ENCODE data around the gene TUBB1. TPM values are rescaled to one million over a fixed set of nuclear protein-coding genes. Genes with fewer than 3 reads are reported as not detected.

The TUBB1 gene
- total RNA-seq, 2 donors from 2014 or later = not detected

DNA sequence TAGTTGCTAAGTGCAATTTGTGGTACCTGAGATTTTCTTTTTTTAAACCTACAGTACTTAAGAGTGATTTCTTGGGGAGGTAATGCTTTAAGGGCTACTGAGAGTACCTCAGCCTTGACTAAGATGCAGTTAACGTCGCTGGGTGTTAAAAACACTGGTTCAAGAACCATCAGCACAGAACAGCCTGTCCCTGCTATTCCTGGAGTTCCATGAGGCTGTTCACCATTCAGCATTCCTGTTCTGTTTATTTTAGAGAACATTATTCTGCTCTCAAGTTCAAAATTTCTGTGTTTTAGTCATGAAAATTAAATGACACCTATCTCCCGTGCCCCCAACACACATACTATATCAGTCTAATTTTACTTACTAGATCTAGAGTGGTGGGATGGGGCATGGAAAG lies 25.1 kb downstream of the TUBB1 start:
- no peak for TF ChIP-seq CTCF (conservative IDR thresholded peaks at IDR 0.05)
- 89 to 95% methylated on average over 2 of the region's 3 CpGs for WGBS, 2 experiments (ENCODE audit: insufficient coverage in 1 of 2, insufficient read length in 1 of 2)
- no peak overlapping the region for H3K4me3 Mint-ChIP-seq
- H3K27me3 Mint-ChIP-seq (ENCODE audit: insufficient read depth) = peaks cover 28% of the 10 kb centered on the region
- Histone ChIP-seq H3K4me1 (ENCODE audit: control insufficient read depth, insufficient read depth, low read length) (no peaks in the 10 kb centered on the region), H3K9me3 (ENCODE audit: control insufficient read depth, low read length) (no peaks in the 10 kb centered on the region), H3K4me3 (ENCODE audit: low read length) (no peak overlapping the region), H3K36me3 (ENCODE audit: control insufficient read depth, insufficient read depth, low read length) (peaks cover 5% of the 10 kb centered on the region), H3K27me3 (ENCODE audit: control insufficient read depth, insufficient read depth, low read length, poor library complexity, severe bottlenecking) (no peaks in the 10 kb centered on the region), H3K9ac (ENCODE audit: extremely low read depth, low read length, poor library complexity, severe bottlenecking) (no peak overlapping the region), H3K27ac (ENCODE audit: low read depth, low read length) (no peak overlapping the region)
- peaks cover 10% of the 10 kb centered on the region for H3K36me3 Mint-ChIP-seq (ENCODE audit: low read depth)
- H3K4me1 Mint-ChIP-seq = peaks cover 12% of the 10 kb centered on the region
- H3K27ac Mint-ChIP-seq = no peak overlapping the region
- no peak for DNase-seq
- H3K9me3 Mint-ChIP-seq = no peaks in the 10 kb centered on the region

GRCh38 chr20:59044796-59045195 lies 25.6 kb downstream of the TUBB1 start:
- Mint-ChIP-seq H3K36me3 (ENCODE audit: low read depth) (peaks cover 10% of the 10 kb centered on the region), H3K4me1 (peaks cover 12% of the 10 kb centered on the region), H3K27ac (no peak overlapping the region), H3K4me3 (no peak overlapping the region), H3K27me3 (ENCODE audit: insufficient read depth) (peaks cover 31% of the 10 kb centered on the region), H3K9me3 (no peaks in the 10 kb centered on the region)
- Histone ChIP-seq H3K4me3 (ENCODE audit: low read length) (no peak overlapping the region), H3K9me3 (ENCODE audit: control insufficient read depth, low read length) (no peaks in the 10 kb centered on the region), H3K4me1 (ENCODE audit: control insufficient read depth, insufficient read depth, low read length) (no peaks in the 10 kb centered on the region), H3K27me3 (ENCODE audit: control insufficient read depth, insufficient read depth, low read length, poor library complexity, severe bottlenecking) (no peaks in the 10 kb centered on the region), H3K27ac (ENCODE audit: low read depth, low read length) (no peak overlapping the region), H3K9ac (ENCODE audit: extremely low read depth, low read length, poor library complexity, severe bottlenecking) (no peak overlapping the region), H3K36me3 (ENCODE audit: control insufficient read depth, insufficient read depth, low read length) (peaks cover 5% of the 10 kb centered on the region)
- no peak for TF ChIP-seq CTCF (conservative IDR thresholded peaks at IDR 0.05)
- WGBS, 2 experiments (ENCODE audit: insufficient coverage in 1 of 2, insufficient read length in 1 of 2) = 90 to 100% methylated on average over 2 to 3 of the region's 3 CpGs
- DNase-seq = no peak

- H3K27ac ChIP-seq (ENCODE audit: low read depth, low read length) = no peak overlapping the region
- Mint-ChIP-seq H3K4me1 (peaks cover 3% of the 10 kb centered on the region), H3K27ac (no peak overlapping the region), H3K4me3 (no peak overlapping the region), H3K36me3 (ENCODE audit: low read depth) (no peaks in the 10 kb centered on the region), H3K27me3 (ENCODE audit: insufficient read depth) (peaks cover 40% of the 10 kb centered on the region), H3K9me3 (no peaks in the 10 kb centered on the region)
- 77 to 96% methylated on average over 1 to 3 of the region's 3 CpGs for WGBS, 2 experiments (ENCODE audit: insufficient coverage in 1 of 2, insufficient read length in 1 of 2)
- H3K9ac ChIP-seq (ENCODE audit: extremely low read depth, low read length, poor library complexity, severe bottlenecking) = no peak overlapping the region
- no peaks in the 10 kb centered on the region for H3K4me1 ChIP-seq (ENCODE audit: control insufficient read depth, insufficient read depth, low read length)
- H3K27me3 ChIP-seq (ENCODE audit: control insufficient read depth, insufficient read depth, low read length, poor library complexity, severe bottlenecking) = peaks cover 7% of the 10 kb centered on the region
- TF ChIP-seq CTCF (conservative IDR thresholded peaks at IDR 0.05) = no peak
- DNase-seq = no peak
- H3K4me3 ChIP-seq (ENCODE audit: low read length) = no peak overlapping the region
- no peaks in the 10 kb centered on the region for H3K36me3 ChIP-seq (ENCODE audit: control insufficient read depth, insufficient read depth, low read length)
- H3K9me3 ChIP-seq (ENCODE audit: control insufficient read depth, low read length) = no peaks in the 10 kb centered on the region
These were observed 27.6 kb downstream of the TUBB1 start for GRCh38 chr20:59046862-59047261.
